WTC11 (cell line): ENCODE results near the gene MYO5B. TPM values are rescaled to one million over a fixed set of nuclear protein-coding genes. Genes with fewer than 3 reads are reported as not detected.

Source experiments
- ATAC-seq: fragments of 200-7000 bp; cut with Tn5 transposase; 2 replicates; pipeline ENCODE4 v1.10.0; 2021; ENCODE audit warnings: mild to moderate bottlenecking, moderate library complexity
- CTCF ChIA-PET: fragments of 300-600 bp; sonication (Branson Sonifier 250); formaldehyde crosslinking; loops from one replicate; lab custom pipeline; 2021; ENCODE audit warnings: antibody characterized with exemption; lab: Charles Lee
- POLR2A ChIA-PET: fragments of 350-600 bp; sonication (Branson Sonifier 250); formaldehyde crosslinking; loops from one replicate; lab custom pipeline; 2021; ENCODE audit warnings: antibody characterized with exemption; lab: Charles Lee
- DNase-seq: peaks from one replicate; pipeline ENCODE4 v3.0.0; 2021; ENCODE audit warnings: low spot score
- H3K27ac Mint-ChIP-seq: 2 replicates; pipeline ENCODE4 v1.8.0; 2021; ENCODE audit warnings: mixed read lengths
- H3K27me3 Mint-ChIP-seq: 2 replicates; pipeline ENCODE4 v1.8.0; 2021; ENCODE audit warnings: low read depth, mild to moderate bottlenecking, moderate library complexity, mixed read lengths
- H3K36me3 Mint-ChIP-seq: 2 replicates; pipeline ENCODE4 v1.8.0; 2021; ENCODE audit warnings: mixed read lengths
- H3K4me1 Mint-ChIP-seq: 2 replicates; pipeline ENCODE4 v1.8.0; 2022; ENCODE audit warnings: mixed read lengths
- H3K4me3 Mint-ChIP-seq: 2 replicates; pipeline ENCODE4 v1.8.0; 2021; ENCODE audit warnings: mild to moderate bottlenecking, moderate library complexity, mixed read lengths
- H3K9me3 Mint-ChIP-seq: 2 replicates; pipeline ENCODE4 v1.8.0; 2021; ENCODE audit warnings: mixed read lengths
- CBFB ChIP-seq: sonication (generic); formaldehyde crosslinking; IDR thresholded peaks from 2 replicates; pipeline ENCODE4 v1.8.1; 2022; ENCODE audit warnings: mild to moderate bottlenecking, low read depth, missing genetic modification reagents
- CREB1 ChIP-seq: sonication (generic); formaldehyde crosslinking; IDR thresholded peaks from 2 replicates; pipeline ENCODE4 v1.8.0; 2023; ENCODE audit warnings: mild to moderate bottlenecking, missing genetic modification reagents
- ELF4 ChIP-seq: sonication (generic); formaldehyde crosslinking; IDR thresholded peaks from 2 replicates; pipeline ENCODE4 v1.8.1; 2022; ENCODE audit warnings: low read depth, mild to moderate bottlenecking, moderate library complexity, missing genetic modification reagents
- ESRRA ChIP-seq: sonication (generic); formaldehyde crosslinking; IDR thresholded peaks from 2 replicates; pipeline ENCODE4 v1.8.1; 2022; ENCODE audit warnings: mild to moderate bottlenecking, missing genetic modification reagents, borderline replicate concordance
- FOXP1 ChIP-seq: sonication (generic); formaldehyde crosslinking; IDR thresholded peaks from 2 replicates; pipeline ENCODE4 v1.8.0; 2022; ENCODE audit warnings: missing genetic modification reagents, mild to moderate bottlenecking, moderate library complexity, borderline replicate concordance
- HMGA2 ChIP-seq: fragments of 250-450 bp; sonication (Bioruptor Pico); IDR thresholded peaks from 2 replicates; pipeline ENCODE4 v1.4.0; 2021; ENCODE audit warnings: mild to moderate bottlenecking, moderate library complexity
- IRF2 ChIP-seq: sonication (generic); formaldehyde crosslinking; IDR thresholded peaks from 2 replicates; pipeline ENCODE4 v1.8.0; 2022; ENCODE audit warnings: low read depth, missing genetic modification reagents, borderline replicate concordance
- NFATC4 ChIP-seq: fragments of 250-450 bp; sonication (Bioruptor Pico); IDR thresholded peaks from 2 replicates; pipeline ENCODE4 v1.9.0; 2021; ENCODE audit warnings: mild to moderate bottlenecking
- NR1H2 ChIP-seq: sonication (generic); formaldehyde crosslinking; IDR thresholded peaks from 2 replicates; pipeline ENCODE4 v1.9.0; 2021; ENCODE audit warnings: mild to moderate bottlenecking, moderate library complexity, missing genetic modification reagents
- NR3C1 ChIP-seq: sonication (generic); formaldehyde crosslinking; conservative IDR thresholded peaks from 2 replicates; pipeline ENCODE4 v1.8.1; 2023; ENCODE audit warnings: low read depth, mild to moderate bottlenecking, missing genetic modification reagents
- PRRX2 ChIP-seq: fragments of 250-450 bp; sonication (Bioruptor Pico); IDR thresholded peaks from 2 replicates; pipeline ENCODE4 v1.8.0; 2021; ENCODE audit warnings: mild to moderate bottlenecking
- ZBTB21 ChIP-seq: sonication (generic); formaldehyde crosslinking; IDR thresholded peaks from 2 replicates; pipeline ENCODE4 v1.8.1; 2023; ENCODE audit warnings: mild to moderate bottlenecking, missing genetic modification reagents, borderline replicate concordance
- ZNF416 ChIP-seq: fragments of 250-450 bp; sonication (Bioruptor Pico); IDR thresholded peaks from 2 replicates; pipeline ENCODE4 v1.9.0; 2021; ENCODE audit warnings: mild to moderate bottlenecking, inconsistent platforms
- total RNA-seq: library from RNA; stranded (reverse); gene quantifications from 3 replicates; pipeline ENCODE4 v1.2.3, GENCODE V29; 2021
- TF ChIP-seq, protein P1 (sequence below): sonication (generic); formaldehyde crosslinking; IDR thresholded peaks from 2 replicates; pipeline ENCODE4 v1.8.1; 2023; ENCODE audit warnings: mild to moderate bottlenecking, missing genetic modification reagents, moderate library complexity
- TF ChIP-seq, protein P2 (sequence below): fragments of 250-450 bp; sonication (Bioruptor Pico); IDR thresholded peaks from 2 replicates; pipeline ENCODE4 v1.9.0; 2021; ENCODE audit warnings: mild to moderate bottlenecking
- TF ChIP-seq, protein P3 (sequence below): fragments of 200-600 bp; IDR thresholded peaks from 2 replicates; pipeline ENCODE4 v1.8.0; 2022; ENCODE audit warnings: antibody characterized with exemption
- TF ChIP-seq, protein P4 (sequence below): sonication (generic); formaldehyde crosslinking; IDR thresholded peaks from 2 replicates; pipeline ENCODE4 v1.8.1; 2023; ENCODE audit warnings: mild to moderate bottlenecking, missing genetic modification reagents, borderline replicate concordance
- TF ChIP-seq, protein P5 (sequence below): fragments of 250-450 bp; sonication (Bioruptor Pico); IDR thresholded peaks from 2 replicates; pipeline ENCODE4 v2.1.2; 2022; ENCODE audit warnings: mild to moderate bottlenecking, moderate library complexity
- TF ChIP-seq, protein P6 (sequence below): sonication (generic); formaldehyde crosslinking; IDR thresholded peaks from 2 replicates; pipeline ENCODE4 v1.8.1; 2022; ENCODE audit warnings: low read depth, mild to moderate bottlenecking, moderate library complexity, missing genetic modification reagents, borderline replicate concordance
- TF ChIP-seq, protein P7 (sequence below): sonication (generic); formaldehyde crosslinking; IDR thresholded peaks from 2 replicates; pipeline ENCODE4 v1.8.0; 2022; ENCODE audit warnings: mild to moderate bottlenecking, missing genetic modification reagents

MYO5B gene
- total RNA-seq, 1 experiment from 2014 or later: 8.7 TPM

DNA sequence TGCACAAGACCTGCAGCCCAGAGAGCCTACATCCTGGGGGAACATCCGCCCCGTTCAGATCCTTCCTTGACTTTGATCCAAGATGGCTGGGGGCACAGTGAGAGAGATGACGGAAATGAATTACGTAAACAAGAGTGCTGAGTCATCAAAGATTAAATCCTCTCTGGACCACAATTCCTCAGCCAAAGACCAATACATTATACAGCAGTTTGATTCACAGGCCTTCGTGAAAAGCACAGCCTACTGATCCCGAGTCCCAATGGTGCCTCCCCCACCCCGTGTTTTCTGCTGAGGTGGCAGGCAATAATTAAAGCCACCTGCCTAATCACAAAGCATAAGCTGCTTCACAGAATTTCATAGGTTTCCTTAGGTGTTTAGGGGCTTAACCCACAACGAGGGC is 43.0 kb downstream of the MYO5B start:
- no peak overlapping the region for H3K4me3 Mint-ChIP-seq
- TF ChIP-seq PRRX2 (CRISPR knock-in tag) (no peak), ZNF416 (CRISPR knock-in tag) (no peak), CREB1 (no peak), NFATC4 (CRISPR knock-in tag) (no peak), FOXP1 (no peak), ELF4 (CRISPR knock-in tag) (no peak), NR1H2 (CRISPR knock-in tag) (no peak), ESRRA (CRISPR knock-in tag) (no peak), NR3C1 (no peak), HMGA2 (no peak), IRF2 (no peak), CBFB (no peak), ZBTB21 (CRISPR knock-in tag) (no peak)
- TF ChIP-seq, protein P1, sequence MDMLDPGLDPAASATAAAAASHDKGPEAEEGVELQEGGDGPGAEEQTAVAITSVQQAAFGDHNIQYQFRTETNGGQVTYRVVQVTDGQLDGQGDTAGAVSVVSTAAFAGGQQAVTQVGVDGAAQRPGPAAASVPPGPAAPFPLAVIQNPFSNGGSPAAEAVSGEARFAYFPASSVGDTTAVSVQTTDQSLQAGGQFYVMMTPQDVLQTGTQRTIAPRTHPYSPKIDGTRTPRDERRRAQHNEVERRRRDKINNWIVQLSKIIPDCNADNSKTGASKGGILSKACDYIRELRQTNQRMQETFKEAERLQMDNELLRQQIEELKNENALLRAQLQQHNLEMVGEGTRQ (CRISPR knock-in tag): no peak
- TF ChIP-seq, protein P2, sequence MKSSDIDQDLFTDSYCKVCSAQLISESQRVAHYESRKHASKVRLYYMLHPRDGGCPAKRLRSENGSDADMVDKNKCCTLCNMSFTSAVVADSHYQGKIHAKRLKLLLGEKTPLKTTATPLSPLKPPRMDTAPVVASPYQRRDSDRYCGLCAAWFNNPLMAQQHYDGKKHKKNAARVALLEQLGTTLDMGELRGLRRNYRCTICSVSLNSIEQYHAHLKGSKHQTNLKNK: no peak
- TF ChIP-seq, protein P3, sequence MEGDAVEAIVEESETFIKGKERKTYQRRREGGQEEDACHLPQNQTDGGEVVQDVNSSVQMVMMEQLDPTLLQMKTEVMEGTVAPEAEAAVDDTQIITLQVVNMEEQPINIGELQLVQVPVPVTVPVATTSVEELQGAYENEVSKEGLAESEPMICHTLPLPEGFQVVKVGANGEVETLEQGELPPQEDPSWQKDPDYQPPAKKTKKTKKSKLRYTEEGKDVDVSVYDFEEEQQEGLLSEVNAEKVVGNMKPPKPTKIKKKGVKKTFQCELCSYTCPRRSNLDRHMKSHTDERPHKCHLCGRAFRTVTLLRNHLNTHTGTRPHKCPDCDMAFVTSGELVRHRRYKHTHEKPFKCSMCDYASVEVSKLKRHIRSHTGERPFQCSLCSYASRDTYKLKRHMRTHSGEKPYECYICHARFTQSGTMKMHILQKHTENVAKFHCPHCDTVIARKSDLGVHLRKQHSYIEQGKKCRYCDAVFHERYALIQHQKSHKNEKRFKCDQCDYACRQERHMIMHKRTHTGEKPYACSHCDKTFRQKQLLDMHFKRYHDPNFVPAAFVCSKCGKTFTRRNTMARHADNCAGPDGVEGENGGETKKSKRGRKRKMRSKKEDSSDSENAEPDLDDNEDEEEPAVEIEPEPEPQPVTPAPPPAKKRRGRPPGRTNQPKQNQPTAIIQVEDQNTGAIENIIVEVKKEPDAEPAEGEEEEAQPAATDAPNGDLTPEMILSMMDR: no peak
- TF ChIP-seq, protein P4, sequence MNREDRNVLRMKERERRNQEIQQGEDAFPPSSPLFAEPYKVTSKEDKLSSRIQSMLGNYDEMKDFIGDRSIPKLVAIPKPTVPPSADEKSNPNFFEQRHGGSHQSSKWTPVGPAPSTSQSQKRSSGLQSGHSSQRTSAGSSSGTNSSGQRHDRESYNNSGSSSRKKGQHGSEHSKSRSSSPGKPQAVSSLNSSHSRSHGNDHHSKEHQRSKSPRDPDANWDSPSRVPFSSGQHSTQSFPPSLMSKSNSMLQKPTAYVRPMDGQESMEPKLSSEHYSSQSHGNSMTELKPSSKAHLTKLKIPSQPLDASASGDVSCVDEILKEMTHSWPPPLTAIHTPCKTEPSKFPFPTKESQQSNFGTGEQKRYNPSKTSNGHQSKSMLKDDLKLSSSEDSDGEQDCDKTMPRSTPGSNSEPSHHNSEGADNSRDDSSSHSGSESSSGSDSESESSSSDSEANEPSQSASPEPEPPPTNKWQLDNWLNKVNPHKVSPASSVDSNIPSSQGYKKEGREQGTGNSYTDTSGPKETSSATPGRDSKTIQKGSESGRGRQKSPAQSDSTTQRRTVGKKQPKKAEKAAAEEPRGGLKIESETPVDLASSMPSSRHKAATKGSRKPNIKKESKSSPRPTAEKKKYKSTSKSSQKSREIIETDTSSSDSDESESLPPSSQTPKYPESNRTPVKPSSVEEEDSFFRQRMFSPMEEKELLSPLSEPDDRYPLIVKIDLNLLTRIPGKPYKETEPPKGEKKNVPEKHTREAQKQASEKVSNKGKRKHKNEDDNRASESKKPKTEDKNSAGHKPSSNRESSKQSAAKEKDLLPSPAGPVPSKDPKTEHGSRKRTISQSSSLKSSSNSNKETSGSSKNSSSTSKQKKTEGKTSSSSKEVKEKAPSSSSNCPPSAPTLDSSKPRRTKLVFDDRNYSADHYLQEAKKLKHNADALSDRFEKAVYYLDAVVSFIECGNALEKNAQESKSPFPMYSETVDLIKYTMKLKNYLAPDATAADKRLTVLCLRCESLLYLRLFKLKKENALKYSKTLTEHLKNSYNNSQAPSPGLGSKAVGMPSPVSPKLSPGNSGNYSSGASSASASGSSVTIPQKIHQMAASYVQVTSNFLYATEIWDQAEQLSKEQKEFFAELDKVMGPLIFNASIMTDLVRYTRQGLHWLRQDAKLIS (CRISPR knock-in tag): no peak
- TF ChIP-seq, protein P5, sequence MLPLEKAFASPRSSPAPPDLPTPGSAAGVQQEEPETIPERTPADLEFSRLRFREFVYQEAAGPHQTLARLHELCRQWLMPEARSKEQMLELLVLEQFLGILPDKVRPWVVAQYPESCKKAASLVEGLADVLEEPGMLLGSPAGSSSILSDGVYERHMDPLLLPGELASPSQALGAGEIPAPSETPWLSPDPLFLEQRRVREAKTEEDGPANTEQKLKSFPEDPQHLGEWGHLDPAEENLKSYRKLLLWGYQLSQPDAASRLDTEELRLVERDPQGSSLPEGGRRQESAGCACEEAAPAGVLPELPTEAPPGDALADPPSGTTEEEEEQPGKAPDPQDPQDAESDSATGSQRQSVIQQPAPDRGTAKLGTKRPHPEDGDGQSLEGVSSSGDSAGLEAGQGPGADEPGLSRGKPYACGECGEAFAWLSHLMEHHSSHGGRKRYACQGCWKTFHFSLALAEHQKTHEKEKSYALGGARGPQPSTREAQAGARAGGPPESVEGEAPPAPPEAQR (CRISPR knock-in tag): no peak
- TF ChIP-seq, protein P6, sequence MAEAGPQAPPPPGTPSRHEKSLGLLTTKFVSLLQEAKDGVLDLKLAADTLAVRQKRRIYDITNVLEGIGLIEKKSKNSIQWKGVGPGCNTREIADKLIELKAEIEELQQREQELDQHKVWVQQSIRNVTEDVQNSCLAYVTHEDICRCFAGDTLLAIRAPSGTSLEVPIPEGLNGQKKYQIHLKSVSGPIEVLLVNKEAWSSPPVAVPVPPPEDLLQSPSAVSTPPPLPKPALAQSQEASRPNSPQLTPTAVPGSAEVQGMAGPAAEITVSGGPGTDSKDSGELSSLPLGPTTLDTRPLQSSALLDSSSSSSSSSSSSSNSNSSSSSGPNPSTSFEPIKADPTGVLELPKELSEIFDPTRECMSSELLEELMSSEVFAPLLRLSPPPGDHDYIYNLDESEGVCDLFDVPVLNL: no peak
- TF ChIP-seq, protein P7, sequence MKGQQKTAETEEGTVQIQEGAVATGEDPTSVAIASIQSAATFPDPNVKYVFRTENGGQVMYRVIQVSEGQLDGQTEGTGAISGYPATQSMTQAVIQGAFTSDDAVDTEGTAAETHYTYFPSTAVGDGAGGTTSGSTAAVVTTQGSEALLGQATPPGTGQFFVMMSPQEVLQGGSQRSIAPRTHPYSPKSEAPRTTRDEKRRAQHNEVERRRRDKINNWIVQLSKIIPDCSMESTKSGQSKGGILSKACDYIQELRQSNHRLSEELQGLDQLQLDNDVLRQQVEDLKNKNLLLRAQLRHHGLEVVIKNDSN: no peak
- TF ChIP-seq, all 79 proteins: peak for 0
- H3K27me3 Mint-ChIP-seq: no peaks in the 10 kb centered on the region
- H3K4me1 Mint-ChIP-seq: 0 out of 2 replicates have a peak, but pooled peaks cover 6% of the 10 kb centered on the region
- no peak for DNase-seq
- ChIA-PET CTCF (interaction anchor here (1.3 kb wide), 1 partner anchor 43 kb away, joined by 3 read pairs; the partner anchor contains the start of gene MYO5B), POLR2A (no interaction called here)
- no peak overlapping the region for H3K27ac Mint-ChIP-seq
- H3K36me3 Mint-ChIP-seq: no peaks in the 10 kb centered on the region
- no peak for ATAC-seq
- no peaks in the 10 kb centered on the region for H3K9me3 Mint-ChIP-seq
